ENCODE measurements around the gene RICTOR.

GRCh38 chr5:39009981-39010380 is 64.2 kb downstream of the RICTOR start:
- TF ChIP-seq, protein P1, sequence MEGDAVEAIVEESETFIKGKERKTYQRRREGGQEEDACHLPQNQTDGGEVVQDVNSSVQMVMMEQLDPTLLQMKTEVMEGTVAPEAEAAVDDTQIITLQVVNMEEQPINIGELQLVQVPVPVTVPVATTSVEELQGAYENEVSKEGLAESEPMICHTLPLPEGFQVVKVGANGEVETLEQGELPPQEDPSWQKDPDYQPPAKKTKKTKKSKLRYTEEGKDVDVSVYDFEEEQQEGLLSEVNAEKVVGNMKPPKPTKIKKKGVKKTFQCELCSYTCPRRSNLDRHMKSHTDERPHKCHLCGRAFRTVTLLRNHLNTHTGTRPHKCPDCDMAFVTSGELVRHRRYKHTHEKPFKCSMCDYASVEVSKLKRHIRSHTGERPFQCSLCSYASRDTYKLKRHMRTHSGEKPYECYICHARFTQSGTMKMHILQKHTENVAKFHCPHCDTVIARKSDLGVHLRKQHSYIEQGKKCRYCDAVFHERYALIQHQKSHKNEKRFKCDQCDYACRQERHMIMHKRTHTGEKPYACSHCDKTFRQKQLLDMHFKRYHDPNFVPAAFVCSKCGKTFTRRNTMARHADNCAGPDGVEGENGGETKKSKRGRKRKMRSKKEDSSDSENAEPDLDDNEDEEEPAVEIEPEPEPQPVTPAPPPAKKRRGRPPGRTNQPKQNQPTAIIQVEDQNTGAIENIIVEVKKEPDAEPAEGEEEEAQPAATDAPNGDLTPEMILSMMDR (IDR thresholded peaks at IDR 0.05), result no peak
- no peak for TF ChIP-seq POLR2A (IDR thresholded peaks at IDR 0.05)

Data from esophagus squamous epithelium (tissue), 4 donors.